Hematopoietic multipotent progenitor cell treated with erythropoietin and hydrocortisone succinate and interleukin-3 and kit ligand, for 15 days (in vitro differentiated cells): ENCODE data around the gene OR6C1.
"Not testable (repeated sequence)": the region's sequence is repeated elsewhere in the genome, so short reads cannot be mapped to it uniquely, and the experiment has no call there.

ENCODE experiments used
- DNase-seq: peaks from one replicate; pipeline ENCODE4 v3.0.0-alpha.2; 2015; ENCODE audit warnings: low spot score

OR6C1 gene

DNA sequence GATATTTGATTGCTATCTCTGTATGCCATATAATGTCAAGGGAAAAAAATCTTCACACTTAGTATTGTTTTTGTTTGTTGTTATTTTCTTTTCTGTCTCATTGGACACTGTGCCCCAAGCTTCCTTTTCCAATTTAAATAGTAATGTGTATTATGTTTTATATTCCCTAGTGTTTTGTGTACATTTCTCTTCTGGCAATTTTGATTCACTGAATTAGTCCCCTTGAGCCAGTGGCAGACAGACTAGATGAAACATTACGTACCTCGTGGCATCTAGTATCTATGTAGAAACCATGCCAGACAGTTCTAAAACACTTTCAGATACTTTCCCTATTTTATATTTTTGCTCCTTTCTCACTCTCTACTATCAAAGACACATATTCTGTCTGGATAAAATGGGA is at the start of gene OR6C1:
Gene OR6C1 (plus strand): TSS at position 301 of the 400 bp plus-strand sequence. CDS start 6,257 bp downstream, outside the sequence.
- DNase-seq, result no peak

DNA sequence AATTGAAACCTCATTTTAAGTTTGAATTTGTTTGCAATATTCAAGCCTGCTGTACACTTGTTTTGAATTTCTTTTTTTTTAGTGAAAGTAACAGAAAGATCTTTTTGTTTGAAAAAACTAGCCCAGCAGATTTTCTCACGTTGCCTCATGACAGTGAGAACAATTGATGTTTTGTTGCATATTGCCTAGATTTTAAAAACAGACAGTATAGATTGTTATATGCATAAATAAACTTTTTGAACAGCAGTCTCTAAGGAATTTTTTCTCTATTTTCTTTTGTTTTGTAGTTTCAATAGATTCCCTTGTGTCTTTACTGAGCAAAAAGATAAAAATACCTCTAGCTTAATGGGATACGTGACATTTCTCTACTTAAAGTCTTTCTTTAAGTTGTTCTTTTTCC is 33.2 kb upstream of the OR6C1 start:
- no peak for DNase-seq

DNA sequence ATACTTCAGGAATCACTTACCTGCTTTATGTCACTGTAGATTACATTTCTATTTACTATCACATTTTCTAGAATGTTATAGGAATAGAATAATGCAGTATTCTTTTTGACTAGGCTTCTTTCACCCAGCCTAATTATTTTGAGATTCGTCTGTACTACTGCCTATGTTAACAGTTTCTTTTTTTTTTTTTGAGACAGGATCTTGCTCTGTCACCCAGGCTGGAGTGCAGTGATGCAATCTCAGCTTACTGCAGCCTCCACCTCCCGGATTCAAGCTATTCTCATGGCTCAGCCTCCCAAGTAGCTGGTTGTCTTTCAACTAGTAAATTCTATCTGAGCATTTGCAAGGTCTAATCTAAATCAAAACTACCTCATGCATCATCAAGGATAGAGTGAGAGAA is 24.1 kb upstream of the OR6C1 start:
- no peak for DNase-seq

DNA sequence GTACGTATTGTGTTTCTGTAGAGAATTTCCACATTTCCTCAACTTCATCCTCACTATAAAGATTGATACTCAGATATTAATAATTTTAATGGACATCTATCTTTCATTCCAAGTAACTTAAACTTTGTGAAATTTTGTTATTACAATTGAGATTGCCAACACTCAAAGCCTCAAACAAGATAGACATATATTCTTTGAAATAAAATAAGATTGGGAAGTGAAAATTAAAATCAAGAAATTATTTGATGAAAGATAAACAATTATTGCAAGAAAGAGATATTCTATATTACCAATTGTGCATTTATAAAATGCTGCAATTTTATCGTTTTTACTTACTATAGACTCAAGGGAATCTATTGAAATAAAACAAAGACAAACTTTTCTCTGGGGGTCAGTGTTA is 17.7 kb upstream of the OR6C1 start, which contains the start of gene OR6C6:
Gene OR6C6 (minus strand): TSS at position 101 of the 400 bp plus-strand sequence. CDS start 1,337 bp downstream, outside the sequence.
- no peak for DNase-seq

DNA sequence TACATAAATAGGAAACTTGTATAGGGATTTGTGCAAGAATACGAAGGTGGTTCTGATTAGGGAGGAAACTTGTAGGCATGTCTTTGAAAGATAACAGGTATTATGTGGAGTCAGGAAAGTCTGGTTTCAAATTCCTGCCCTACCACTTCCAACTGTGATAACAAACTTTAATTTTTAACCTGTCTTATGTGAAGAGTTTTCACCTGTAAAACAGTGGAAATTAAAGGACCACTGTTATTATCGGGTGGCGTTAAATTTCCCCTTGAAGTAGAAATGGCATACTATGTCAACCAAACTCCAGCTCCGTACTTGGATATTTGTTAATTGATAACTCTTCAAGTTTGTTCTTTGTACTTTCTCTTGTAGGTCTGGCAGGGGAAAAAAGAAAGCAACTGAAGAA is 6.1 kb downstream of the OR6C1 start:
- DNase-seq, result no peak

DNA sequence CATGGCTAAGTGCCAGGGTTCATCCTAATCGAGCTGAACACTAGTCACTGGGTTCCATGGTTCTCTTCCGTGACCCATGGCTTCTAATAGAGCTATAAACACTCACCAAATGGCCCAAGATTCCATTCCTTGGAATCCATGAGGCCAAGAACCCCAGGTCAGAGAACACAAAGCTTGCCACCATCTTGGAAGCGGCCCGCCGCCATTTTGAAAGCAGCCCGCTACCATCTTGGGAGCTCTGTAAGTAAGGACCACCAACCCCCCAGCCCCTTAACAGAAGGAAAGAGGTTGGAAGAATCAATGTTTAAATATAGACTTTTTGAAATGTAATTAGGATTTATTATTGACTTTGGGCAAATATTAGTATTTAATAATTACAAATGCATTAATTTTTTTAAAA is 11.7 kb downstream of the OR6C1 start:
- not testable (repeated sequence) for DNase-seq

DNA sequence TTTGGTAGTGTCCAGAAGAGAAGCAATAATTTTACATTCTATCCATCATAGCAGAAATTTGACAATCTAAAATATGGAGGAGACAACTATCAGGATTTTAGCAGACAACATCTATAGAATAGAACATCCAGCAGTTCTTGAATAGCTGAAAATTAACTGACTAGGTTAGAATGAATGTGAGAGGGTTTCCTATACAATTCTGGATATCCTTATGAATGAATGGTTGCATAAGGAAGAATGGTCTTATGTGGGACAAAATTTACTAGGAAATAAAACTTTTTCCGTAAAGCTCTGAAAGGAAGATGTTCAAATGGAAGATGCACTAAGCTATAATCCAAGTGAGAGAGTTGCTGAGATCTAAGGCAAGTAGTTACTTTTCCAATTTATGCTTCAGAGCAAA is 16.3 kb downstream of the OR6C1 start, which contains the start of gene OR6C3:
Gene OR6C3 (plus strand): TSS at position 301 of the 400 bp plus-strand sequence. CDS start 955 bp downstream, outside the sequence.
- no peak for DNase-seq

DNA sequence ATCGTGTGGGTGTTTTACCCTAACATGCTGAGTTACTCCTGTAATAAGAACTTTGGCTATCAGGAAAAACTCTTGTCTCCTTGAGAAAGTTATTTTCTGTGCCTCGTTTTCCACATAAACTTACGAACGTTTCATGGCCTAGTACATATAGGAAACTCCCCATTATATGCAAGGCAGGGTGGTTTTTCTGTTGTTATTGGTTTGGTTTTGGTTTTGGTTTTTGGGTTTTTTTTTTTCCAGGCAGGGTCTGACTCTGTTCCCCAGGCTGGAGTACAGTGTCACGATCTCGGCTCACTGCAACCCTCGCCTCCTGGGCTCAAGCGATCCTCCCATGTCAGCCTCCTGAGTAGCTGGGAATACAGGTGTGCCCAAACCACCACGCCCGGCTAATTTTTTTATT is 21.9 kb downstream of the OR6C1 start:
- DNase-seq, result no peak

DNA sequence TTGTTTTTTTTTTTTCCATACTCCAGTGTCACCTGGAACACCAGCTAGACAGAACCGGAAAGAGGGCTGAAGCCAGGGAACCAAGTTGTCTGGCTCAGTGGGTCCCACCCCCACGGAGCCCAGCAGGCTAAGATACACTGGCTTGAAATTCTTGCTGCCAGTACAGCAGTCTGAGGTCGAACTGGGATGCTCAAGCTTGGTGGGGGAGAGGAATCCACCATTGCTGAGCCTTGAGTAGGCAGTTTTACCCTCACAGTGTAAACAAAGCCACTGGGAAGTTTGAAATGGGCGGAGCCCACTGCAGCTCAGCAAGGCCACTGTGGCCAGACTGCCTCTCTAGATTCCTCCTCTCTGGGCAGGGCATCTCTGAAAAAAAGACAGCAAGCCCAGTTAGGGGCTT is 41.2 kb downstream of the OR6C1 start:
- not testable (repeated sequence) for DNase-seq

DNA sequence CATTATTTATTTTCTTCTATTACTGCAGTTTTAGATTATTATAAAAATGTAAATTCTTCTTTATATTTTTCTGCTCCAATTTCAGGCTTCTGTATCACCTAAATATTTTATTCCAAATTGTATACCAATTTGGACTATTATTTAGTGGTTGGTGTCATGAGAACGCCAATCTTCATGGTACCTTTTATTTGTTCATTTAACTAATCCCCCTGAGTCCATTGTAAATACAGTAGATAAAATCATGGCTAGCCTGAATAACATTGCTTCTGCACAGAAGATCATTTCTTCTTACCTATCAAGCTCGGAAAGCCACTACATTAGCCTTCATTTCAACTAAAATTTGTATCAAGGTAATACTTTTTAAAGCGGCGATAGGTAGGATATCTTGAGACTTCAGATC is 48.5 kb downstream of the OR6C1 start, which contains the start of gene OR6C75:
Gene OR6C75 (plus strand): TSS at position 301 of the 400 bp plus-strand sequence. CDS start 2,136 bp downstream, outside the sequence.
- DNase-seq, result no peak

DNA sequence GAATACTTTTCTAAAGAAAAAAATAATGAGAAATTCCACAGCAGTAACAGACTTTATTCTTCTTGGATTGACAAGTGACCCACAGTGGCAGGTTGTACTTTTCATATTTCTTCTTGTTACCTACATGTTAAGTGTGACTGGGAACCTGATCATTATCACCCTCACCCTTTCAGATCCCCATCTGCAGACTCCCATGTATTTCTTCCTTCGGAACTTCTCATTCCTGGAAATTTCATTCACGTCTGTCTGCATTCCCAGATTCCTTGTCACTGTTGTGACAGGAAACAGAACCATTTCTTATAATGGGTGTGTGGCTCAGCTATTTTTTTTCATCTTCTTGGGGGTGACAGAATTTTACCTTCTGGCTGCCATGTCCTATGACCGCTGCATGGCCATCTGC is 50.9 kb downstream of the OR6C1 start:
- no peak for DNase-seq
